Articular chondrocyte of knee joint (primary cell): ENCODE data around the gene AGBL5. TPM values are rescaled to one million over a fixed set of nuclear protein-coding genes. Genes with fewer than 3 reads are reported as not detected.

Experiments
- total RNA-seq: library from RNA; depleted of rRNA; stranded (reverse); fragments of >200 nt; gene quantifications from 2 replicates; pipeline ENCODE4 v1.2.3, GENCODE V29; 2012

The AGBL5 gene, protein sequence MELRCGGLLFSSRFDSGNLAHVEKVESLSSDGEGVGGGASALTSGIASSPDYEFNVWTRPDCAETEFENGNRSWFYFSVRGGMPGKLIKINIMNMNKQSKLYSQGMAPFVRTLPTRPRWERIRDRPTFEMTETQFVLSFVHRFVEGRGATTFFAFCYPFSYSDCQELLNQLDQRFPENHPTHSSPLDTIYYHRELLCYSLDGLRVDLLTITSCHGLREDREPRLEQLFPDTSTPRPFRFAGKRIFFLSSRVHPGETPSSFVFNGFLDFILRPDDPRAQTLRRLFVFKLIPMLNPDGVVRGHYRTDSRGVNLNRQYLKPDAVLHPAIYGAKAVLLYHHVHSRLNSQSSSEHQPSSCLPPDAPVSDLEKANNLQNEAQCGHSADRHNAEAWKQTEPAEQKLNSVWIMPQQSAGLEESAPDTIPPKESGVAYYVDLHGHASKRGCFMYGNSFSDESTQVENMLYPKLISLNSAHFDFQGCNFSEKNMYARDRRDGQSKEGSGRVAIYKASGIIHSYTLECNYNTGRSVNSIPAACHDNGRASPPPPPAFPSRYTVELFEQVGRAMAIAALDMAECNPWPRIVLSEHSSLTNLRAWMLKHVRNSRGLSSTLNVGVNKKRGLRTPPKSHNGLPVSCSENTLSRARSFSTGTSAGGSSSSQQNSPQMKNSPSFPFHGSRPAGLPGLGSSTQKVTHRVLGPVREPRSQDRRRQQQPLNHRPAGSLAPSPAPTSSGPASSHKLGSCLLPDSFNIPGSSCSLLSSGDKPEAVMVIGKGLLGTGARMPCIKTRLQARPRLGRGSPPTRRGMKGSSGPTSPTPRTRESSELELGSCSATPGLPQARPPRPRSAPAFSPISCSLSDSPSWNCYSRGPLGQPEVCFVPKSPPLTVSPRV
- total RNA-seq: 21.8 and 23.3 TPM in 2 replicates

GRCh38 chr2:27050996-27051901, at the start of gene AGBL5:
Gene AGBL5, plus strand, starts transcription at chr2:27051668. Its CDS starts 1,291 bp downstream, at chr2:27052959.

GRCh38 chr2:27032495-27033252, 18.8 kb upstream of the AGBL5 start, which contains the start of gene TMEM214:
Gene TMEM214, plus strand, starts transcription at chr2:27032965. Its CDS starts 51 bp downstream, at chr2:27033016.

DNA sequence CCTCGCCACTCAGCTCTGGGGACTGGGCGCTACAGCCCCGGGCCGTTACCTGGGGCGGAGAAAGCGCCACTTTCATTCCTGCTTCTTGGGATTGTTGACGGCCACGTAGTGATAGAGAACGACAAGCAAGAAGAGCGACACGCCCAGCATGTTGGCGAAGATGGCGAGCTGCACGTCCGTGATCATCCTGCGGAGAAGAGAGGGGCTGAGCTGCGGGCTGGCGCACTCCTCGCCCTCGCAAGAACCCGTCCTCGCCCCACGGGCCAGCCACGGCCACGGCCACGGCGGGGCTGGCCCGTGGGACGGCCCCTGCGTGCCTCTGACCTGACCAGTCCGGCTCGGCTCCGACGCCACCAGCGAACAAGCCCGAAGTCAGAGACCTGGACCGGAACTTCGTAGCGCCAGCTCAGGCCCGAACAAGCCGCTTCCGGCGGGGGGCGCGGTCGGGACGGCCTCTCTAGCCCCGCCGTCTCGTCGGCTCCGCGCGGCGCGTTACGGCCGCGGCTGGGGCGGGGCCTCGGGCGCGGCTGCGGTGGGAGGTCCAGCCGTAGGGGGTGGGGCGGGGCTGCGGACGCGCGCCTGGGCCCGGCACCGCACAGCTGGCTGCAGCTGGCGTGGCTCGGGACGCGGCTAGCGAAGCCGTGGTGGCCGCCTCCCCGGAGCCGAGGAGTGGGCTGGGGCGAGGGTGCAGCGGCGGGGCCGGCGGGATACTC, 20.0 kb downstream of the AGBL5 start, which contains the start of gene OST4:
TSS of gene OST4 (minus strand) at position 378 of the 713 bp plus-strand sequence.

GRCh38 chr2:27078267-27079194, 27.1 kb downstream of the AGBL5 start, which contains the start of gene EMILIN1:
Gene EMILIN1, plus strand, starts transcription at chr2:27078615. Its CDS starts 451 bp downstream, at chr2:27079066.

DNA sequence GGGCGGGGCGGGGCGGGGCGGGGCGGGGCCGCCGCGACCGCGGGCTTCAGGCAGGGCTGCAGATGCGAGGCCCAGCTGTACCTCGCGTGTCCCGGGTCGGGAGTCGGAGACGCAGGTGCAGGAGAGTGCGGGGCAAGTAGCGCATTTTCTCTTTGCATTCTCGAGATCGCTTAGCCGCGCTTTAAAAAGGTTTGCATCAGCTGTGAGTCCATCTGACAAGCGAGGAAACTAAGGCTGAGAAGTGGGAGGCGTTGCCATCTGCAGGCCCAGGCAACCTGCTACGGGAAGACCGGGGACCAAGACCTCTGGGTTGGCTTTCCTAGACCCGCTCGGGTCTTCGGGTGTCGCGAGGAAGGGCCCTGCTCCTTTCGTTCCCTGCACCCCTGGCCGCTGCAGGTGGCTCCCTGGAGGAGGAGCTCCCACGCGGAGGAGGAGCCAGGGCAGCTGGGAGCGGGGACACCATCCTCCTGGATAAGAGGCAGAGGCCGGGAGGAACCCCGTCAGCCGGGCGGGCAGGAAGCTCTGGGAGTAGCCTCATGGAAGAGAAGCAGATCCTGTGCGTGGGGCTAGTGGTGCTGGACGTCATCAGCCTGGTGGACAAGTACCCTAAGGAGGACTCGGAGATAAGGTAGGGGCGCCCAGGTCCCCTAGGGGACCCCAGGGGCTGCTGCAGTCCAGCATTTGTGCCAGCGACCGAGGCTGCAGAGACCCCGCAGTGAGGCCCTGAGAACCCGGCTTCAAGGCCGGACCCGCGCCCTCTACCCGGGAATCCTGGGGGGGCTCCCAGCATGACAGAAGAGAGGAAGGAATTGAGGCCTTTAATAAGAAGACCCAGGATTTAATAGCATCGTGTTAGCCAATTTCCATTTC, 35.5 kb downstream of the AGBL5 start, which contains the start of gene KHK:
TSS of gene KHK (plus strand) at position 49 of the 870 bp plus-strand sequence. CDS start at position 537, 488 bp downstream.

DNA sequence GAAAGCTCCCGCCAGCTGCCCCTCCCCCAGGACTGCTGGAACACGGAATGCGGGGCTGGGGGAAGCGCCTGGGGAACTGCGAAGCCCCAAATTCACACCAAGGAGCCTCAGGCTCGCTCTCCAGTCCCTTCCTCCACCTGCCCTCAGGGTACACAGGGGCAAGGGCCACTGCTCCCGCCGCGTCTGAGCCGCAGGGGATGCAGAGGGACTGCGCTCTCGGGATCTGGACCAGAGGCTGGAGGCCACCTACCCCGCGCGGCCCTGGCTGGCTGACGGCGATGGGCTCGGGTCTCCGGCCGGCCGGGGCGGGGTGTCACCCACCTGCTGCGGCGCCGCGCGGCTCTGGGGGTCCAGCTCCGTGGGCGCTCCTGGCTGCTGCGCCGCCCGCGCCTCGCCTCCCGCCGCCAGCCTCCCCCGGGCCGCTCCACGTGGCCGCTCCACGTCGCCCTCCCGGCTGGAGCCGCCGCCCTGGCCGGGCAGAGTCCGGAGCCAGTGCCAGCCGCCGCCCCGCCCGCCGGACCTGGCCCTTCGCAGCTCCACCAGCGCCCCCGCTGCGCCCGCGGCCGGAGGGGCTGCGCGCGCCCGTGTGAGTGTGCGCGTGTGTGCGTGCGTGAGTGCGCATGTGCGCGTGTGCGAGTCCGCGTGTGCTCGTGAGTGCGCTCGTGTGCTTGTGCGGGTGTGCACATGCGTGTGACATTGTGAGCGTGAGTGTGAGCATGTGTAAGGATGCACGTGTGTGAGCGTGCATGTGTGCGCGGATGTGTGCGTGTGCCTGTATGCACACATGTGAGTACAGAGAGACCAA, 67.3 kb downstream of the AGBL5 start, which contains the start of gene CGREF1:
TSS of gene CGREF1 (minus strand) at position 604 of the 805 bp plus-strand sequence. CDS start 14,762 bp downstream, outside the sequence.

Other genes with a start within 250 kb of the AGBL5 start
- not detected in 2 replicates for gene DPYSL5, start 203.5 kb upstream of the AGBL5 start, total RNA-seq
- 4.4 and 5.8 TPM in 2 replicates for gene MAPRE3, start 81.0 kb upstream of the AGBL5 start, total RNA-seq
- gene TMEM214, start 18.7 kb upstream of the AGBL5 start, total RNA-seq: 68.0 and 68.5 TPM in 2 replicates
- 201 and 215 TPM in 2 replicates for gene OST4, start 20.0 kb downstream of the AGBL5 start, total RNA-seq
- 113 and 123 TPM in 2 replicates for gene EMILIN1, start 26.9 kb downstream of the AGBL5 start, total RNA-seq
- gene KHK, start 35.1 kb downstream of the AGBL5 start, total RNA-seq: 0.26 and 0.65 TPM in 2 replicates
- gene CGREF1, start 67.5 kb downstream of the AGBL5 start, total RNA-seq: 6.9 and 15.8 TPM in 2 replicates
- 0.22 and 0.26 TPM in 2 replicates for gene ABHD1, start 72.1 kb downstream of the AGBL5 start, total RNA-seq
- 29.9 and 40.6 TPM in 2 replicates for gene PREB, start 83.0 kb downstream of the AGBL5 start, total RNA-seq
- not detected in 2 replicates for gene PRR30, start 87.7 kb downstream of the AGBL5 start, total RNA-seq
- gene TCF23, start 97.3 kb downstream of the AGBL5 start, total RNA-seq: under 0.01 TPM in 2 replicates
- 200 and 246 TPM in 2 replicates for gene ATRAID, start 160.4 kb downstream of the AGBL5 start, total RNA-seq
- gene SLC5A6, start 160.6 kb downstream of the AGBL5 start, total RNA-seq: 14.6 and 15.4 TPM in 2 replicates
- 19.1 and 28.1 TPM in 2 replicates for gene CAD, start 165.7 kb downstream of the AGBL5 start, total RNA-seq
- under 0.01 TPM in 1 of 2 replicates, not detected in the other for gene SLC30A3, start 211.4 kb downstream of the AGBL5 start, total RNA-seq
- gene DNAJC5G, start 223.8 kb downstream of the AGBL5 start, total RNA-seq: not detected in 2 replicates
- not detected in 2 replicates for gene TRIM54, start 230.8 kb downstream of the AGBL5 start, total RNA-seq